Measurements from ENCODE around the gene SKP2.

Gene SKP2

GRCh38 chr5:36199620-36200019 is 47.7 kb downstream of the SKP2 start:
- TF ChIP-seq CTCF (conservative IDR thresholded peaks at IDR 0.05; ENCODE audit: low read depth, low read length): no peak
- peak; percentile 29 for DNase-seq (ENCODE audit: low read depth)

GRCh38 chr5:36200513-36200912 is 48.6 kb downstream of the SKP2 start:
- peak; percentile 4 for DNase-seq (ENCODE audit: low read depth)
- H3K4me3 ChIP-seq (ENCODE audit: low read length): no peak overlapping the region
- TF ChIP-seq CTCF (conservative IDR thresholded peaks at IDR 0.05; ENCODE audit: low read depth, low read length): no peak

More at GRCh38 chr5:36199620-36200019, 47.7 kb downstream of the SKP2 start:
- H3K4me3 ChIP-seq (ENCODE audit: low read length): no peak overlapping the region

- peak; percentile 80 for DNase-seq (ENCODE audit: low read depth)
- no peak overlapping the region for H3K4me3 ChIP-seq (ENCODE audit: low read length)
- TF ChIP-seq CTCF (conservative IDR thresholded peaks at IDR 0.05; ENCODE audit: low read depth, low read length): no peak
Observed at GRCh38 chr5:36202521-36202961, 50.6 kb downstream of the SKP2 start.

GRCh38 chr5:36205329-36205728 is 53.4 kb downstream of the SKP2 start:
- H3K4me3 ChIP-seq (ENCODE audit: low read length): no peak overlapping the region
- no peak for DNase-seq (ENCODE audit: low read depth)
- TF ChIP-seq CTCF (conservative IDR thresholded peaks at IDR 0.05; ENCODE audit: low read depth, low read length): no peak

GRCh38 chr5:36206913-36207312 is 55.0 kb downstream of the SKP2 start:
- no peak for TF ChIP-seq CTCF (conservative IDR thresholded peaks at IDR 0.05; ENCODE audit: low read depth, low read length)
- no peak for DNase-seq (ENCODE audit: low read depth)
- H3K4me3 ChIP-seq (ENCODE audit: low read length): no peak overlapping the region

- no peak for DNase-seq (ENCODE audit: low read depth)
- no peak for TF ChIP-seq CTCF (conservative IDR thresholded peaks at IDR 0.05; ENCODE audit: low read depth, low read length)
- no peak overlapping the region for H3K4me3 ChIP-seq (ENCODE audit: low read length)
Observed at GRCh38 chr5:36208786-36209185, 56.9 kb downstream of the SKP2 start.

GRCh38 chr5:36209664-36210063 is 57.8 kb downstream of the SKP2 start:
- H3K4me3 ChIP-seq (ENCODE audit: low read length): no peak overlapping the region
- TF ChIP-seq CTCF (conservative IDR thresholded peaks at IDR 0.05; ENCODE audit: low read depth, low read length): no peak
- DNase-seq (ENCODE audit: low read depth): no peak

Data from retinal pigment epithelial cell (primary cell).